IMR-90 (cell line): Measurements from ENCODE around the gene AP1M2. TPM values are rescaled to one million over a fixed set of nuclear protein-coding genes. Genes with fewer than 3 reads are reported as not detected.

Experiments
- ATAC-seq: fragments of 200-7000 bp; cut with Tn5 transposase; 2 replicates; pipeline ENCODE4 v1.9.1; 2020; ENCODE audit warnings: low read depth, mild to moderate bottlenecking, moderate library complexity
- BruUV-seq: library from RNA; stranded (reverse); fragments of 400-500 nt; replicated peaks from 2 replicates; lab custom pipeline; 2021; lab: Mats Ljungman, UMichigan
- CTCF ChIA-PET: fragments of 300-600 bp; formaldehyde crosslinking; extraction: SDS; loops from one replicate; lab custom pipeline; 2021; ENCODE audit warnings: antibody characterized with exemption; lab: Yijun Ruan, JAX
- POLR2A ChIA-PET: fragments of 300-600 bp; sonication (Branson Sonifier 250); formaldehyde crosslinking; loops from one replicate; lab custom pipeline; 2022; ENCODE audit warnings: antibody characterized with exemption; ENCODE audit not compliant: unreplicated experiment; lab: Charles Lee
- DNase-seq: peaks from one replicate; pipeline ENCODE4 v3.0.0; 2013
- H2AFZ ChIP-seq: replicated peaks from 2 replicates; pipeline ENCODE3; 2013; ENCODE audit warnings: low read length, mild to moderate bottlenecking; ENCODE audit not compliant: poor library complexity
- H2AK5ac ChIP-seq: 2 replicates; pipeline ENCODE4 v1.6.1; 2013; ENCODE audit warnings: low read depth, low read length, inconsistent platforms
- H2AK9ac ChIP-seq: replicated peaks from 2 replicates; pipeline ENCODE3; 2013; ENCODE audit warnings: mild to moderate bottlenecking, low read depth, low read length, moderate library complexity; ENCODE audit not compliant: poor library complexity
- H2BK120ac ChIP-seq: 2 replicates; pipeline ENCODE4 v1.6.1; 2013; ENCODE audit warnings: low read depth, low read length, inconsistent platforms
- H2BK15ac ChIP-seq: 3 replicates; pipeline ENCODE4 v1.6.1; 2013; ENCODE audit warnings: low read depth, low read length, inconsistent platforms
- H2BK20ac ChIP-seq: 2 replicates; pipeline ENCODE4 v1.6.1; 2013; ENCODE audit warnings: low read depth, mild to moderate bottlenecking, inconsistent platforms, low read length, moderate library complexity
- H2BK5ac ChIP-seq: 2 replicates; pipeline ENCODE4 v1.6.1; 2013; ENCODE audit warnings: mild to moderate bottlenecking, low read depth, low read length, inconsistent platforms; ENCODE audit not compliant: poor library complexity, severe bottlenecking
- H3K14ac ChIP-seq: replicated peaks from 2 replicates; pipeline ENCODE4 v1.6.1; 2013; ENCODE audit warnings: low read depth, low read length, inconsistent platforms
- H3K18ac ChIP-seq: 2 replicates; pipeline ENCODE4 v1.6.1; 2013; ENCODE audit warnings: low read depth, low read length, control low read depth
- H3K23ac ChIP-seq: 2 replicates; pipeline ENCODE4 v1.6.1; 2013; ENCODE audit warnings: low read depth, low read length, inconsistent platforms
- H3K27ac ChIP-seq: 2 replicates; pipeline ENCODE4 v1.5.1; 2013; ENCODE audit warnings: mild to moderate bottlenecking, control low read depth, low read length; ENCODE audit not compliant: insufficient read depth
- H3K27me3 ChIP-seq: 2 replicates; pipeline ENCODE4 v1.6.1; 2013; ENCODE audit warnings: low read length; ENCODE audit not compliant: control insufficient read depth, insufficient read depth
- H3K36me3 ChIP-seq: 2 replicates; pipeline ENCODE4 v1.6.1; 2013; ENCODE audit warnings: low read length, mixed read lengths; ENCODE audit not compliant: control insufficient read depth, insufficient read depth
- H3K4ac ChIP-seq: 2 replicates; pipeline ENCODE4 v1.6.1; 2013; ENCODE audit warnings: low read depth, low read length, inconsistent platforms
- H3K4me1 ChIP-seq: 2 replicates; pipeline ENCODE4 v1.6.1; 2013; ENCODE audit warnings: low read length, mixed read lengths; ENCODE audit not compliant: control insufficient read depth, insufficient read depth
- H3K4me2 ChIP-seq: 2 replicates; pipeline ENCODE4 v1.6.1; 2013; ENCODE audit warnings: low read depth, mild to moderate bottlenecking, control low read depth, low read length, moderate library complexity
- H3K4me3 ChIP-seq: 2 replicates; pipeline ENCODE4 v1.5.1; 2013; ENCODE audit warnings: low read depth, mild to moderate bottlenecking, control low read depth, low read length, moderate library complexity; ENCODE audit not compliant: insufficient read depth
- H3K56ac ChIP-seq: 2 replicates; pipeline ENCODE4 v1.6.1; 2013; ENCODE audit warnings: low read length, inconsistent platforms; ENCODE audit not compliant: insufficient read depth; ENCODE audit errors: extremely low read depth
- H3K79me1 ChIP-seq, 2 experiments: 2 replicates each; pipeline ENCODE4 v1.6.1; 2013; ENCODE audit warnings: low read length in 2 of 2, inconsistent platforms in 1 of 2, low read depth in 1 of 2
- H3K9ac ChIP-seq: 2 replicates; pipeline ENCODE4 v1.6.1; 2013; ENCODE audit warnings: low read depth, low read length, control low read depth
- H3K9me1 ChIP-seq: 2 replicates; pipeline ENCODE4 v1.6.1; 2013; ENCODE audit warnings: low read length, inconsistent platforms; ENCODE audit not compliant: insufficient read depth
- H3K9me3 ChIP-seq: 2 replicates; pipeline ENCODE4 v1.6.1; 2013; ENCODE audit warnings: low read length; ENCODE audit not compliant: control insufficient read depth, insufficient read depth
- H4K20me1 ChIP-seq: 2 replicates; pipeline ENCODE4 v1.6.1; 2013; ENCODE audit warnings: low read length, inconsistent platforms; ENCODE audit not compliant: insufficient read depth
- H4K5ac ChIP-seq: 2 replicates; pipeline ENCODE4 v1.6.1; 2013; ENCODE audit warnings: mild to moderate bottlenecking, low read depth, low read length, control low read depth
- H4K8ac ChIP-seq, 2 experiments: 2 replicates each; pipeline ENCODE4 v1.6.1; 2013; ENCODE audit warnings: low read depth in 2 of 2, low read length in 2 of 2, control low read depth in 1 of 2, inconsistent platforms in 1 of 2
- H4K91ac ChIP-seq: 2 replicates; pipeline ENCODE4 v1.6.1; 2013; ENCODE audit warnings: low read depth, low read length, inconsistent platforms; ENCODE audit not compliant: insufficient read depth
- CHD1 ChIP-seq: IDR thresholded peaks from 2 replicates; pipeline ENCODE4 v1.6.1; 2012; ENCODE audit warnings: low read depth, low read length, improper control_type of control experiment
- MAFK ChIP-seq: IDR thresholded peaks from 2 replicates; pipeline ENCODE4 v1.6.1; 2012; ENCODE audit warnings: low read depth, low read length, improper control_type of control experiment
- MAZ ChIP-seq: IDR thresholded peaks from 2 replicates; pipeline ENCODE4 v1.6.1; 2012; ENCODE audit warnings: low read depth, mild to moderate bottlenecking, low read length, improper control_type of control experiment, moderate library complexity, borderline replicate concordance
- NFE2L2 ChIP-seq: fragments of 150-350 bp; IDR thresholded peaks from 2 replicates; pipeline ENCODE4 v1.6.1; 2016; ENCODE audit warnings: low read depth, mild to moderate bottlenecking, low read length
- POLR2A ChIP-seq: IDR thresholded peaks from 2 replicates; pipeline ENCODE4 v1.6.1; 2012; ENCODE audit warnings: mild to moderate bottlenecking, low read depth, low read length
- RAD21 ChIP-seq: IDR thresholded peaks from 2 replicates; pipeline ENCODE4 v1.6.1; 2012; ENCODE audit warnings: low read length, improper control_type of control experiment
- RCOR1 ChIP-seq: IDR thresholded peaks from 2 replicates; pipeline ENCODE4 v1.6.1; 2012; ENCODE audit warnings: mild to moderate bottlenecking, low read length, improper control_type of control experiment; ENCODE audit not compliant: insufficient replicate concordance
- RFX5 ChIP-seq: IDR thresholded peaks from 2 replicates; pipeline ENCODE4 v1.8.0; 2012; ENCODE audit warnings: low read depth, mild to moderate bottlenecking, low read length, moderate library complexity
- SMC3 ChIP-seq: fragments of 150-350 bp; IDR thresholded peaks from 2 replicates; pipeline ENCODE4 v1.6.1; 2016; ENCODE audit warnings: low read depth, mild to moderate bottlenecking, antibody characterized with exemption, low read length, moderate library complexity
- WGBS, 2 experiments: methylation state at CpG; one replicate each; pipeline versions ENCODE4 v1.1.5 to v1.1.7; 2013; ENCODE audit warnings: missing lambda C conversion rate in 2 of 2; ENCODE audit not compliant: insufficient read length in 1 of 2; ENCODE audit errors: extremely low coverage in 2 of 2; 5-methylcytosine and 5-hydroxymethylcytosine counted together
- dilution Hi-C: fragments of 300-500 bp; cut with HindIII; formaldehyde crosslinking; loops from one replicate; pipeline ENCODE4 v1.14.3; 2018; ENCODE audit warnings: low sequenced_read_pairs; ENCODE audit not compliant: unreplicated experiment
- in situ Hi-C: fragments of 300-500 bp; cut with MboI; formaldehyde crosslinking; loops from 3 replicates; pipeline ENCODE4 v1.14.3; 2019; ENCODE audit warnings: low sequenced_read_pairs, inconsistent platforms, mixed read lengths
- intact Hi-C: fragments of 100-400 bp; cut with micrococcal nuclease; formaldehyde crosslinking; loops from 2 replicates; pipeline ENCODE4 v1.10.0; 2022
- polyA plus RNA-seq, 3 experiments: library from polyadenylated mRNA; depleted of rRNA; stranded (reverse); fragments of >200 nt; gene quantifications; 2 replicates each; pipeline ENCODE4 v1.2.3, GENCODE V29; 2012; ENCODE audit warnings: low replicate concordance in 1 of 3
- total RNA-seq: library from RNA; depleted of rRNA; stranded (reverse); fragments of >200 nt; gene quantifications from 2 replicates; pipeline ENCODE4 v1.2.3, GENCODE V29; 2012
- TF ChIP-seq, protein P1 (sequence below): conservative IDR thresholded peaks from 2 replicates; pipeline ENCODE4 v1.5.1; 2012; ENCODE audit warnings: mild to moderate bottlenecking, low read depth, low read length, improper control_type of control experiment
- TF ChIP-seq, protein P2 (sequence below): fragments of 150-350 bp; IDR thresholded peaks from 2 replicates; pipeline ENCODE4 v1.6.1; 2017; ENCODE audit warnings: mild to moderate bottlenecking, antibody characterized with exemption, low read length, low read depth

Gene AP1M2
- total and polyA plus RNA-seq, 2 of the 4 experiments (the other 2 are of a cell fraction) = 0.17 TPM; not detected in 1

DNA sequence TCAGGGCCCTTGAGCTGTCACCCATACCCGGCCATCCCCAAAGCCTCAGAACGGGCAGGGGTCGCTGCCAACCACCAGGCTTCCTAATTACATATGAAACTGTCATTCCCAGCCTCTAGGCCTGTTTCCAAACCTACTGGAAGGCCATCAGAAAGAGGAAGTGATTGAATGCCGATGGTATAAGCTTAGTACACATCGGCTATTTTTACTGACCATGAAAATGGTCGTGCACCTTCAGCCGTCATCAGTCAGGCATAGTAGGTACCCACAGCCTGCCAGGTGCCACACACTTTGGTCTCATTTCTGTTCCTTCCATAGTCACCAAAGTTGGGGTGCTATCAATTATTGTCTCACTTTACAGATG is 31.5 kb downstream of the AP1M2 start:
- CTCF ChIA-PET = interaction anchor here (1.1 kb wide), 1 partner anchor 21 kb away, joined by 3 read pairs; no protein-coding TSS in a partner anchor
- H2BK15ac ChIP-seq = no peak overlapping the region
- no peak overlapping the region for H3K56ac ChIP-seq
- no peak overlapping the region for H4K5ac ChIP-seq
- no peak overlapping the region for H2AFZ ChIP-seq
- intact Hi-C loops (no loop called here), in situ Hi-C loops (no loop called here), dilution Hi-C loops (no loop called here)
- H3K9me1 ChIP-seq = no peaks in the 10 kb centered on the region
- no peak overlapping the region for H3K14ac ChIP-seq
- H4K91ac ChIP-seq = no peak overlapping the region
- no peak overlapping the region for H2BK5ac ChIP-seq
- WGBS, 2 experiments = 100% methylated on average over 1 of the region's 7 CpGs; no CpG with 5 or more reads in 1 of the 2 experiments
- TF ChIP-seq RAD21 = no peak
- no peak for TF ChIP-seq NFE2L2
- TF ChIP-seq, protein P1, sequence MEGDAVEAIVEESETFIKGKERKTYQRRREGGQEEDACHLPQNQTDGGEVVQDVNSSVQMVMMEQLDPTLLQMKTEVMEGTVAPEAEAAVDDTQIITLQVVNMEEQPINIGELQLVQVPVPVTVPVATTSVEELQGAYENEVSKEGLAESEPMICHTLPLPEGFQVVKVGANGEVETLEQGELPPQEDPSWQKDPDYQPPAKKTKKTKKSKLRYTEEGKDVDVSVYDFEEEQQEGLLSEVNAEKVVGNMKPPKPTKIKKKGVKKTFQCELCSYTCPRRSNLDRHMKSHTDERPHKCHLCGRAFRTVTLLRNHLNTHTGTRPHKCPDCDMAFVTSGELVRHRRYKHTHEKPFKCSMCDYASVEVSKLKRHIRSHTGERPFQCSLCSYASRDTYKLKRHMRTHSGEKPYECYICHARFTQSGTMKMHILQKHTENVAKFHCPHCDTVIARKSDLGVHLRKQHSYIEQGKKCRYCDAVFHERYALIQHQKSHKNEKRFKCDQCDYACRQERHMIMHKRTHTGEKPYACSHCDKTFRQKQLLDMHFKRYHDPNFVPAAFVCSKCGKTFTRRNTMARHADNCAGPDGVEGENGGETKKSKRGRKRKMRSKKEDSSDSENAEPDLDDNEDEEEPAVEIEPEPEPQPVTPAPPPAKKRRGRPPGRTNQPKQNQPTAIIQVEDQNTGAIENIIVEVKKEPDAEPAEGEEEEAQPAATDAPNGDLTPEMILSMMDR = no peak
- TF ChIP-seq MAZ = no peak
- no peak for TF ChIP-seq RCOR1
- TF ChIP-seq CHD1 = no peak
- TF ChIP-seq RFX5 = no peak
- no peak for TF ChIP-seq MAFK
- no peak for TF ChIP-seq SMC3
- TF ChIP-seq, protein P2, sequence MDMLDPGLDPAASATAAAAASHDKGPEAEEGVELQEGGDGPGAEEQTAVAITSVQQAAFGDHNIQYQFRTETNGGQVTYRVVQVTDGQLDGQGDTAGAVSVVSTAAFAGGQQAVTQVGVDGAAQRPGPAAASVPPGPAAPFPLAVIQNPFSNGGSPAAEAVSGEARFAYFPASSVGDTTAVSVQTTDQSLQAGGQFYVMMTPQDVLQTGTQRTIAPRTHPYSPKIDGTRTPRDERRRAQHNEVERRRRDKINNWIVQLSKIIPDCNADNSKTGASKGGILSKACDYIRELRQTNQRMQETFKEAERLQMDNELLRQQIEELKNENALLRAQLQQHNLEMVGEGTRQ = no peak
- no peak for TF ChIP-seq POLR2A
- no peak overlapping the region for H3K4me2 ChIP-seq
- H2AK9ac ChIP-seq = no peak overlapping the region
- H3K27me3 ChIP-seq = no peaks in the 10 kb centered on the region
- H3K23ac ChIP-seq = no peak overlapping the region
- no peak overlapping the region for H4K8ac ChIP-seq
- no peak overlapping the region for H3K4me3 ChIP-seq
- POLR2A ChIA-PET = interaction anchor here (0.5 kb wide), 1 partner anchor 8 kb away, joined by 6 read pairs; no protein-coding TSS in a partner anchor
- no peak overlapping the region for H3K18ac ChIP-seq
- no peaks in the 10 kb centered on the region for H3K79me1 ChIP-seq
- no peak overlapping the region for H3K9ac ChIP-seq
- H3K4ac ChIP-seq = no peak overlapping the region
- H3K36me3 ChIP-seq = peaks cover 71% of the 10 kb centered on the region
- DNase-seq (no peak), ATAC-seq (no peak)
- H3K9me3 ChIP-seq = no peaks in the 10 kb centered on the region
- H3K27ac ChIP-seq = no peak overlapping the region
- H3K4me1 ChIP-seq = no peaks in the 10 kb centered on the region
- no TSS peak for BruUV-seq
- no peak overlapping the region for H2AK5ac ChIP-seq
- H4K20me1 ChIP-seq = peaks cover 4% of the 10 kb centered on the region; the same call in 1 of the 2 replicates
- H2BK120ac ChIP-seq = no peak overlapping the region
- no peak overlapping the region for H2BK20ac ChIP-seq
